Measurements from ENCODE around the gene CHI3L1.

The CHI3L1 gene

GRCh38 chr1:203166192-203166940 lies 20.1 kb downstream of the CHI3L1 start:
- TF ChIP-seq Cebpa-rat (IDR thresholded peaks at IDR 0.05): no peak
- Histone ChIP-seq H3K36me3 (peaks cover 0 to 33% (median 0%) of the 10 kb centered on the region in 11 experiments; a peak in 7 of 22 replicates), H4K20me1 (peaks cover 0 to 5% (median 0%) of the 10 kb centered on the region in 11 experiments; a peak in 4 of 22 replicates), H3K27me3 (no peaks in the 10 kb centered on the region), H3K27ac (no peak overlapping the region), H3K4me3 (no peak overlapping the region), H3K9ac (no peak overlapping the region), H3K9me3 (replicated peaks in 1 of 11) (no peaks in the 10 kb centered on the region), H3K4me2 (peak overlapping the region in 7 of 11 experiments; percentile 48 to 70 (median 60); a peak in 8 of 22 replicates), H3K4me1 (peaks cover 38 to 93% (median 72%) of the 10 kb centered on the region in 10 experiments)

- TF ChIP-seq Cebpa-rat (IDR thresholded peaks at IDR 0.05): no peak
- H3K9ac ChIP-seq: no peak overlapping the region
- no peaks in the 10 kb centered on the region; a peak in 3 of 22 replicates for H4K20me1 ChIP-seq
- H3K9me3 ChIP-seq (replicated peaks in 1 of 11): no peaks in the 10 kb centered on the region
- H3K4me2 ChIP-seq: 0 out of 22 replicates have a peak overlapping the region, but pooled peaks of 2 of the 11 experiments have one; percentile 60 to 65
- peaks cover 38 to 87% (median 66%) of the 10 kb centered on the region in 10 experiments for H3K4me1 ChIP-seq
- H3K36me3 ChIP-seq: peaks cover 0 to 29% (median 0%) of the 10 kb centered on the region in 11 experiments; a peak in 7 of 22 replicates
- H3K4me3 ChIP-seq: no peak overlapping the region
- H3K27me3 ChIP-seq: no peaks in the 10 kb centered on the region
- no peak overlapping the region for H3K27ac ChIP-seq
Measured at GRCh38 chr1:203165800-203166161, 20.7 kb downstream of the CHI3L1 start.

GRCh38 chr1:203165101-203165799 lies 21.3 kb downstream of the CHI3L1 start:
- no peaks in the 10 kb centered on the region for H3K27me3 ChIP-seq
- no peak for TF ChIP-seq Cebpa-rat (IDR thresholded peaks at IDR 0.05)
- peaks cover 38 to 82% (median 62%) of the 10 kb centered on the region in 10 experiments for H3K4me1 ChIP-seq
- peak overlapping the region in 3 of 11 experiments; percentile 31 to 65 (median 57); a peak in 4 of 22 replicates for H3K4me2 ChIP-seq
- H3K36me3 ChIP-seq: peaks cover 0 to 23% (median 0%) of the 10 kb centered on the region in 11 experiments; a peak in 5 of 22 replicates
- H4K20me1 ChIP-seq: no peaks in the 10 kb centered on the region; a peak in 3 of 22 replicates
- H3K27ac ChIP-seq: no peak overlapping the region
- H3K4me3 ChIP-seq: no peak overlapping the region
- no peak overlapping the region for H3K9ac ChIP-seq
- H3K9me3 ChIP-seq (replicated peaks in 1 of 11): no peaks in the 10 kb centered on the region

- Histone ChIP-seq H3K9me3 (replicated peaks in 1 of 11) (peaks cover 0 to 4% (median 0%) of the 10 kb centered on the region in 11 experiments; a peak in 5 of 22 replicates), H3K4me1 (peaks cover 38 to 70% (median 56%) of the 10 kb centered on the region in 10 experiments), H3K4me2 (peak overlapping the region; percentile 10 to 60 (median 34); a peak in 20 of 22 replicates), H3K4me3 (no peak overlapping the region), H4K20me1 (no peaks in the 10 kb centered on the region; a peak in 2 of 22 replicates), H3K27ac (peak overlapping the region in 2 of 11 experiments; percentile 18 to 41; a peak in 2 of 22 replicates), H3K9ac (no peak overlapping the region), H3K27me3 (no peaks in the 10 kb centered on the region), H3K36me3 (peaks cover 0 to 11% (median 0%) of the 10 kb centered on the region in 11 experiments; a peak in 4 of 22 replicates)
- no peak for TF ChIP-seq Cebpa-rat (IDR thresholded peaks at IDR 0.05)
Measured at GRCh38 chr1:203163891-203164635, 22.4 kb downstream of the CHI3L1 start.

GRCh38 chr1:203162403-203162802 lies 24.1 kb downstream of the CHI3L1 start:
- no peaks in the 10 kb centered on the region for H4K20me1 ChIP-seq
- peaks cover 0 to 20% (median 10%) of the 10 kb centered on the region in 11 experiments; a peak in 14 of 22 replicates for H3K9me3 ChIP-seq (replicated peaks in 1 of 11)
- H3K4me3 ChIP-seq: no peak overlapping the region
- H3K4me2 ChIP-seq: peak overlapping the region; percentile 7 to 59 (median 33); a peak in 17 of 22 replicates
- H3K27ac ChIP-seq: no peak overlapping the region
- H3K9ac ChIP-seq: no peak overlapping the region
- no peak for TF ChIP-seq Cebpa-rat (IDR thresholded peaks at IDR 0.05)
- H3K36me3 ChIP-seq: no peaks in the 10 kb centered on the region
- H3K27me3 ChIP-seq: no peaks in the 10 kb centered on the region
- H3K4me1 ChIP-seq: peaks cover 30 to 54% (median 44%) of the 10 kb centered on the region in 10 experiments

GRCh38 chr1:203161703-203162102 lies 24.8 kb downstream of the CHI3L1 start:
- Histone ChIP-seq H3K27ac (no peak overlapping the region; a peak in 1 of 22 replicates), H3K4me1 (peaks cover 24 to 47% (median 37%) of the 10 kb centered on the region in 10 experiments; a peak in 19 of 20 replicates), H3K9ac (no peak overlapping the region), H3K4me2 (peak overlapping the region in 4 of 11 experiments; percentile 24 to 57 (median 40); a peak in 6 of 22 replicates), H4K20me1 (no peaks in the 10 kb centered on the region), H3K27me3 (no peaks in the 10 kb centered on the region), H3K36me3 (no peaks in the 10 kb centered on the region), H3K9me3 (replicated peaks in 1 of 11) (peaks cover 0 to 20% (median 10%) of the 10 kb centered on the region in 11 experiments; a peak in 14 of 22 replicates), H3K4me3 (no peak overlapping the region)
- no peak for TF ChIP-seq Cebpa-rat (IDR thresholded peaks at IDR 0.05)

- no peaks in the 10 kb centered on the region for H4K20me1 ChIP-seq
- no peak overlapping the region for H3K4me3 ChIP-seq
- no peak for TF ChIP-seq Cebpa-rat (IDR thresholded peaks at IDR 0.05)
- no peak overlapping the region for H3K27ac ChIP-seq
- H3K4me2 ChIP-seq: no peak overlapping the region
- no peaks in the 10 kb centered on the region for H3K36me3 ChIP-seq
- H3K4me1 ChIP-seq: peaks cover 24 to 42% (median 33%) of the 10 kb centered on the region in 10 experiments; a peak in 19 of 20 replicates
- no peak overlapping the region for H3K9ac ChIP-seq
- H3K27me3 ChIP-seq: no peaks in the 10 kb centered on the region
- peaks cover 0 to 20% (median 10%) of the 10 kb centered on the region in 11 experiments; a peak in 14 of 22 replicates for H3K9me3 ChIP-seq (replicated peaks in 1 of 11)
Measured at GRCh38 chr1:203161175-203161574, 25.3 kb downstream of the CHI3L1 start.

- Histone ChIP-seq H3K36me3 (no peaks in the 10 kb centered on the region), H3K9me3 (replicated peaks in 1 of 11) (peaks cover 0 to 20% (median 10%) of the 10 kb centered on the region in 11 experiments; a peak in 14 of 22 replicates), H3K4me1 (peaks cover 24 to 42% (median 30%) of the 10 kb centered on the region in 10 experiments; a peak in 19 of 20 replicates), H3K27ac (no peak overlapping the region), H3K4me2 (no peak overlapping the region), H4K20me1 (no peaks in the 10 kb centered on the region), H3K4me3 (no peak overlapping the region), H3K27me3 (no peaks in the 10 kb centered on the region), H3K9ac (no peak overlapping the region)
- no peak for TF ChIP-seq Cebpa-rat (IDR thresholded peaks at IDR 0.05)
Measured at GRCh38 chr1:203159844-203160243, 26.7 kb downstream of the CHI3L1 start.

Measured in BLaER1 treated with 17β-estradiol and CSF1 and Interleukin-3, amounts not matched to agents 10 nM and 100 nM (cell line).